ENCODE results near the gene HNRNPM.

DNA sequence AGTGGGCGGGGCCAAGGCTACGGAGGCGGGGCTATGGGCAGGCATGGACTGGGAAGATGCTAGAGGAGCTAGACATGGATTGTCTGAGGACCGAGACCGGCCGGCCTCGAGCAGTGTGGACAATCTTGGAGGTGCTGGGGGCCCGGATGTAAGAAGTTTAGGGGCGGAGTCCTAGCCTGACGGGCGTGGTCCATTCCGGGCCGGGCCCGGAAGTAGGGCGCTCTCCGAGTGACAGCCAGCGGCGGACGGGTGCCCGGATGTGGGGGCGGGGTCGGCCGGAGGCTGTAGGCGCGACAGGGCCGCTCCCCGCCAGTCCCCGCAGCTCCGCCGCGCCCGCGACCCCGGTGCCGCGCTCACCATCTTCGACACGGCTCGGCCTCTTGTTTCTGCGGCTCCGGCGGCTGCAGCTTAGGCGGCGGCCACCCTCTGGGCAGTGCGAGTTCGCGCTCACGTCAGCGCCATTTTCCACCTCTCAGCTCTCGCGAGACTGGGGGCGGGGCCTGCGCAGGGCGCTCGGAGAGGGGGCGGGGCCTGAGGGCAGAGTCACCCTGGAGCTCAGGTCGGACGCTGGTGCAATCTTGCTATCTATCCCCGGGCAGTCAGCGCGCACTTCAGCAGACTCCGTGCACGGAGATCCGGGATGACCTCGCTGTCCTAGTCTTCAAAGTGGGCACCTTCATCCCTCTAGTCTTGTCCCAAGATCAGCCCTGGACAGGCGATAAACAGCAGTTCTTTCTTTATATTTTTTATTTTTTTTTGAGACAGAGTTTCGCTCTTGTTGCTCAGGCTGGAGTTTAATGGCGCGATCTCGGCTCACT is 69.1 kb downstream of the HNRNPM start, which contains the start of gene ZNF414:
- TF ChIP-seq, protein P1, sequence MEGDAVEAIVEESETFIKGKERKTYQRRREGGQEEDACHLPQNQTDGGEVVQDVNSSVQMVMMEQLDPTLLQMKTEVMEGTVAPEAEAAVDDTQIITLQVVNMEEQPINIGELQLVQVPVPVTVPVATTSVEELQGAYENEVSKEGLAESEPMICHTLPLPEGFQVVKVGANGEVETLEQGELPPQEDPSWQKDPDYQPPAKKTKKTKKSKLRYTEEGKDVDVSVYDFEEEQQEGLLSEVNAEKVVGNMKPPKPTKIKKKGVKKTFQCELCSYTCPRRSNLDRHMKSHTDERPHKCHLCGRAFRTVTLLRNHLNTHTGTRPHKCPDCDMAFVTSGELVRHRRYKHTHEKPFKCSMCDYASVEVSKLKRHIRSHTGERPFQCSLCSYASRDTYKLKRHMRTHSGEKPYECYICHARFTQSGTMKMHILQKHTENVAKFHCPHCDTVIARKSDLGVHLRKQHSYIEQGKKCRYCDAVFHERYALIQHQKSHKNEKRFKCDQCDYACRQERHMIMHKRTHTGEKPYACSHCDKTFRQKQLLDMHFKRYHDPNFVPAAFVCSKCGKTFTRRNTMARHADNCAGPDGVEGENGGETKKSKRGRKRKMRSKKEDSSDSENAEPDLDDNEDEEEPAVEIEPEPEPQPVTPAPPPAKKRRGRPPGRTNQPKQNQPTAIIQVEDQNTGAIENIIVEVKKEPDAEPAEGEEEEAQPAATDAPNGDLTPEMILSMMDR (IDR thresholded peaks at IDR 0.05; ENCODE audit: poor library complexity), result no peak
- TF ChIP-seq EZH2phosphoT487 (IDR thresholded peaks at IDR 0.05; ENCODE audit: low read depth, severe bottlenecking, unreplicated experiment), result no peak
- no peak for TF ChIP-seq EZH2 (IDR thresholded peaks at IDR 0.05; ENCODE audit: borderline replicate concordance)

Measured in hepatocyte (in vitro differentiated cells).